ENCODE results near the gene CST1. TPM values are rescaled to one million over a fixed set of nuclear protein-coding genes. Genes with fewer than 3 reads are reported as not detected.
"Not testable (repeated sequence)": the region's sequence is repeated elsewhere in the genome, so short reads cannot be mapped to it uniquely, and the experiment has no call there.

The CST1 gene
- polyA plus RNA-seq (ENCODE audit: insufficient read length in 4 of 4) = not detected

GRCh38 chr20:23750786-23751185, at the start of gene CST1:
CST1 (minus strand) TSS chr20:23750935; CDS start chr20:23750866, 69 bp downstream.
- DNase-seq (ENCODE audit: low read depth in 4 of 4, low spot score in 2 of 4) = not testable (repeated sequence)

- DNase-seq (ENCODE audit: low read depth in 4 of 4, low spot score in 2 of 4) = not testable (repeated sequence)
Measured at GRCh38 chr20:23799216-23799847, 48.6 kb upstream of the CST1 start.

GRCh38 chr20:23795526-23795925, 44.8 kb upstream of the CST1 start:
- no peak for DNase-seq (ENCODE audit: low read depth in 4 of 4, low spot score in 2 of 4)

GRCh38 chr20:23794841-23795240, 44.1 kb upstream of the CST1 start:
- no peak for DNase-seq (ENCODE audit: low read depth in 4 of 4, low spot score in 2 of 4)

- DNase-seq (ENCODE audit: low read depth in 4 of 4, low spot score in 2 of 4) = no peak
Measured at GRCh38 chr20:23794065-23794464, 43.3 kb upstream of the CST1 start.

GRCh38 chr20:23783447-23783846, 32.7 kb upstream of the CST1 start:
- no peak for DNase-seq (ENCODE audit: low read depth in 4 of 4, low spot score in 2 of 4)

- DNase-seq (ENCODE audit: low read depth in 4 of 4, low spot score in 2 of 4) = no peak
Measured at GRCh38 chr20:23782366-23782983, 31.7 kb upstream of the CST1 start.

- not testable (repeated sequence) for DNase-seq (ENCODE audit: low read depth in 4 of 4, low spot score in 2 of 4)
Measured at GRCh38 chr20:23778676-23779075, 27.9 kb upstream of the CST1 start.

- DNase-seq (ENCODE audit: low read depth in 4 of 4, low spot score in 2 of 4) = not testable (repeated sequence)
Measured at GRCh38 chr20:23777380-23777779, 26.6 kb upstream of the CST1 start.

GRCh38 chr20:23776067-23776771, 25.5 kb upstream of the CST1 start:
- DNase-seq (ENCODE audit: low read depth in 4 of 4, low spot score in 2 of 4) = peak in 3 of 4 donors; percentile 50 to 55 (median 53)

- DNase-seq (ENCODE audit: low read depth in 4 of 4, low spot score in 2 of 4) = no peak
Measured at GRCh38 chr20:23774081-23774480, 23.3 kb upstream of the CST1 start.

GRCh38 chr20:23773579-23773978, 22.8 kb upstream of the CST1 start:
- no peak for DNase-seq (ENCODE audit: low read depth in 4 of 4, low spot score in 2 of 4)

GRCh38 chr20:23773127-23773526, 22.4 kb upstream of the CST1 start:
- DNase-seq (ENCODE audit: low read depth in 4 of 4, low spot score in 2 of 4) = no peak

- DNase-seq (ENCODE audit: low read depth in 4 of 4, low spot score in 2 of 4) = no peak
Measured at GRCh38 chr20:23772074-23772473, 21.3 kb upstream of the CST1 start.

- no peak for DNase-seq (ENCODE audit: low read depth in 4 of 4, low spot score in 2 of 4)
Measured at GRCh38 chr20:23770384-23770783, 19.6 kb upstream of the CST1 start.

GRCh38 chr20:23768520-23768919, 17.8 kb upstream of the CST1 start:
- not testable (repeated sequence) for DNase-seq (ENCODE audit: low read depth in 4 of 4, low spot score in 2 of 4)

GRCh38 chr20:23766531-23766930, 15.8 kb upstream of the CST1 start:
- DNase-seq (ENCODE audit: low read depth in 4 of 4, low spot score in 2 of 4) = no peak

- no peak for DNase-seq (ENCODE audit: low read depth in 4 of 4, low spot score in 2 of 4)
Measured at GRCh38 chr20:23765578-23765977, 14.8 kb upstream of the CST1 start.

- DNase-seq (ENCODE audit: low read depth in 4 of 4, low spot score in 2 of 4) = not testable (repeated sequence)
Measured at GRCh38 chr20:23764630-23765029, 13.9 kb upstream of the CST1 start.

- no peak for DNase-seq (ENCODE audit: low read depth in 4 of 4, low spot score in 2 of 4)
Measured at GRCh38 chr20:23763345-23763744, 12.6 kb upstream of the CST1 start.

GRCh38 chr20:23759306-23759940, 8.7 kb upstream of the CST1 start:
- no peak for DNase-seq (ENCODE audit: low read depth in 4 of 4, low spot score in 2 of 4)

Measured in left renal cortex interstitium (tissue), 4 donors.